C4-2B (cell line): Measurements from ENCODE around the gene SLC39A6.

ENCODE experiments used
- ZFX ChIP-seq: fragments of 450-650 bp; IDR thresholded peaks from 2 replicates; pipeline ENCODE4 v1.6.1; 2017
- TF ChIP-seq, protein P1 (sequence below): fragments of 450-650 bp; conservative IDR thresholded peaks from 2 replicates; pipeline ENCODE4 v1.5.1; 2017; ENCODE audit warnings: mild to moderate bottlenecking

DNA sequence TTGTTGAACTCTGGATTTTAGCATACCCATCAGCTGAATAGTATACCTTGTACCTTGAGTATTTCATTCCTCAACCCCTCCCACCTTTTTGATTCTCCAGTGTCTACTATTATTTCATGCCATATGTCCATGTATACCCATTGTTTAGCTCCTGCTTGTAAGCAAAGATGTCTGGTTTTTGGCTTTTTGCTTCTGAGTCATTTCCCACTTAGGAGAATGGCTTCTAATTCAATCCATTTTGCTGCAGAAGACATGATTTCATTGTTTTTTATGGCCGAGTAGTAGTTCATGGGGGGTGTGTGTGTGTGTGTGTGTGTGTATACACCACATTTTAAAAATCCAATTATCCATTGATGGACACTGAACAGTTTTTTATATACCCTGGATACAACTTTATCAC, 33.8 kb upstream of the SLC39A6 start:
- TF ChIP-seq, protein P1, sequence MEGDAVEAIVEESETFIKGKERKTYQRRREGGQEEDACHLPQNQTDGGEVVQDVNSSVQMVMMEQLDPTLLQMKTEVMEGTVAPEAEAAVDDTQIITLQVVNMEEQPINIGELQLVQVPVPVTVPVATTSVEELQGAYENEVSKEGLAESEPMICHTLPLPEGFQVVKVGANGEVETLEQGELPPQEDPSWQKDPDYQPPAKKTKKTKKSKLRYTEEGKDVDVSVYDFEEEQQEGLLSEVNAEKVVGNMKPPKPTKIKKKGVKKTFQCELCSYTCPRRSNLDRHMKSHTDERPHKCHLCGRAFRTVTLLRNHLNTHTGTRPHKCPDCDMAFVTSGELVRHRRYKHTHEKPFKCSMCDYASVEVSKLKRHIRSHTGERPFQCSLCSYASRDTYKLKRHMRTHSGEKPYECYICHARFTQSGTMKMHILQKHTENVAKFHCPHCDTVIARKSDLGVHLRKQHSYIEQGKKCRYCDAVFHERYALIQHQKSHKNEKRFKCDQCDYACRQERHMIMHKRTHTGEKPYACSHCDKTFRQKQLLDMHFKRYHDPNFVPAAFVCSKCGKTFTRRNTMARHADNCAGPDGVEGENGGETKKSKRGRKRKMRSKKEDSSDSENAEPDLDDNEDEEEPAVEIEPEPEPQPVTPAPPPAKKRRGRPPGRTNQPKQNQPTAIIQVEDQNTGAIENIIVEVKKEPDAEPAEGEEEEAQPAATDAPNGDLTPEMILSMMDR: no peak
- TF ChIP-seq ZFX: no peak
